EL (cell line): Measurements from ENCODE around the gene PRM3.
"Not testable (repeated sequence)": the region's sequence is repeated elsewhere in the genome, so short reads cannot be mapped to it uniquely, and the experiment has no call there.

Source experiments
- DNase-seq: peaks from one replicate; pipeline ENCODE4 v3.0.0-alpha.2; 2016

The PRM3 gene

GRCh38 chr16:11303405-11304138 is 30.1 kb upstream of the PRM3 start:
- no peak for DNase-seq

- no peak for DNase-seq
These were observed 29.5 kb upstream of the PRM3 start for GRCh38 chr16:11302977-11303376.

- DNase-seq, result no peak
These were observed 28.4 kb upstream of the PRM3 start for GRCh38 chr16:11301645-11302501.

- no peak for DNase-seq
These were observed 27.1 kb upstream of the PRM3 start for GRCh38 chr16:11300560-11300892.

- DNase-seq, result no peak
These were observed 26.6 kb upstream of the PRM3 start for GRCh38 chr16:11299865-11300559.

GRCh38 chr16:11298950-11299547 is 25.6 kb upstream of the PRM3 start:
- DNase-seq, result not testable (repeated sequence)

- no peak for DNase-seq
These were observed 24.9 kb upstream of the PRM3 start for GRCh38 chr16:11298143-11298900.

GRCh38 chr16:11297492-11298142 is 24.2 kb upstream of the PRM3 start:
- DNase-seq, result peak; percentile 52

GRCh38 chr16:11296706-11297491 is 23.5 kb upstream of the PRM3 start:
- no peak for DNase-seq

GRCh38 chr16:11296351-11296705 is 22.9 kb upstream of the PRM3 start:
- DNase-seq, result no peak

GRCh38 chr16:11295672-11296071 is 22.2 kb upstream of the PRM3 start:
- no peak for DNase-seq

- DNase-seq, result no peak
These were observed 18.8 kb upstream of the PRM3 start for GRCh38 chr16:11292076-11292748.

GRCh38 chr16:11291091-11291703 is 17.8 kb upstream of the PRM3 start:
- DNase-seq, result no peak

- no peak for DNase-seq
These were observed 16.9 kb upstream of the PRM3 start for GRCh38 chr16:11290102-11290893.

GRCh38 chr16:11289696-11290095 is 16.3 kb upstream of the PRM3 start:
- not testable (repeated sequence) for DNase-seq

GRCh38 chr16:11289202-11289601 is 15.8 kb upstream of the PRM3 start:
- DNase-seq, result no peak

GRCh38 chr16:11285842-11286241 is 12.4 kb upstream of the PRM3 start:
- no peak for DNase-seq

GRCh38 chr16:11283820-11284248 is 10.4 kb upstream of the PRM3 start:
- DNase-seq, result peak; percentile 16
